Measurements from ENCODE around the gene PLEKHA3. TPM values are rescaled to one million over a fixed set of nuclear protein-coding genes. Genes with fewer than 3 reads are reported as not detected.
"Not testable (repeated sequence)": the region's sequence is repeated elsewhere in the genome, so short reads cannot be mapped to it uniquely, and the experiment has no call there.

Gene PLEKHA3
- total RNA-seq, 2 experiments from 2014 or later, result 20.1 to 20.3 TPM

DNA sequence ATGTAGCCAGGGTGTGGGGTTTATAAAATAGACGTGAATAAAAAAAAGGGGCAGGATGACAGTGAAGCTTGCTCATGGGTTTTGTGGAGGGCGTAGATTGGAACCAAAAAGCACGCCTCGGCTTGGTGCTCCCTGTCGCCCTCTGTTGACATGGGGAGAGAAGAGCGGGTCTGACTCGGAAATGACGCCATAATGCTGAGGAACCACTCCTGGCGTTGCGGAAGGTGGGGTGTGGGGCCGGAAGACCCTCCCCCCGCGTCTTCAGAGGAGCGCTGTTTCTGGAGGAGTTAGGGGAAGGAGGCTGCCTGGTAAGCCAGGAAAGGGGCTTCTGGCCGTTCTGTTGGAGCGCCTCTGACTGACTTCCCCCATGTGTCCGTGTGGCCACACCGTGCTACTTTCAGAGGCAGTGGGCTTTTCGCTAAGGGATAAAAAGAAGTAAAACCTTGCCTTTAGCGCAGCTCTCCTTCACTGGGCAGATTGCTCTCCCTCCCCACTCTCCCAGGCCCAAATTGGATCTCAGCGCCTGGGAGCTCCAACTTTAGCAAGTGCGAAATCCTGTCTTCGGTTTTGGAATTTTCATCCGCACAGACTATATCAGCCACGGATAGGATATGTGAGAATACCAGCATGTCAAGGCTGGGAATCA lies 42.8 kb downstream of the PLEKHA3 start:
- TF ChIP-seq, protein P1, sequence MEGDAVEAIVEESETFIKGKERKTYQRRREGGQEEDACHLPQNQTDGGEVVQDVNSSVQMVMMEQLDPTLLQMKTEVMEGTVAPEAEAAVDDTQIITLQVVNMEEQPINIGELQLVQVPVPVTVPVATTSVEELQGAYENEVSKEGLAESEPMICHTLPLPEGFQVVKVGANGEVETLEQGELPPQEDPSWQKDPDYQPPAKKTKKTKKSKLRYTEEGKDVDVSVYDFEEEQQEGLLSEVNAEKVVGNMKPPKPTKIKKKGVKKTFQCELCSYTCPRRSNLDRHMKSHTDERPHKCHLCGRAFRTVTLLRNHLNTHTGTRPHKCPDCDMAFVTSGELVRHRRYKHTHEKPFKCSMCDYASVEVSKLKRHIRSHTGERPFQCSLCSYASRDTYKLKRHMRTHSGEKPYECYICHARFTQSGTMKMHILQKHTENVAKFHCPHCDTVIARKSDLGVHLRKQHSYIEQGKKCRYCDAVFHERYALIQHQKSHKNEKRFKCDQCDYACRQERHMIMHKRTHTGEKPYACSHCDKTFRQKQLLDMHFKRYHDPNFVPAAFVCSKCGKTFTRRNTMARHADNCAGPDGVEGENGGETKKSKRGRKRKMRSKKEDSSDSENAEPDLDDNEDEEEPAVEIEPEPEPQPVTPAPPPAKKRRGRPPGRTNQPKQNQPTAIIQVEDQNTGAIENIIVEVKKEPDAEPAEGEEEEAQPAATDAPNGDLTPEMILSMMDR (IDR thresholded peaks at IDR 0.05), result peak; percentile 77
- POLR2A ChIA-PET, result interaction anchor here (0.9 to 1.5 kb wide), 3 partner anchors 43 to 74 kb away, joined by 4 read pairs; partner anchors contain the start of genes PJVK, PLEKHA3 and PRKRA
- Mint-ChIP-seq H3K27ac (peak overlapping the region; percentile 85), H3K4me3 (peak overlapping the region; percentile 89), H3K4me1 (ENCODE audit: low read depth) (peaks cover 44% of the 10 kb centered on the region), H3K27me3 (no peaks in the 10 kb centered on the region), H3K9me3 (no peaks in the 10 kb centered on the region), H3K36me3 (ENCODE audit: low read depth) (peaks cover 47% of the 10 kb centered on the region)
- Histone ChIP-seq H3K4me3 (ENCODE audit: low read length) (peak overlapping the region; percentile 74), H3K27ac (ENCODE audit: low read depth in 1 of 2, low read length in 2 of 2) (peak overlapping the region; percentile 26 to 63), H3K4me1 (ENCODE audit: insufficient read depth, low read length) (peaks cover 8% of the 10 kb centered on the region), H3K9me3 (ENCODE audit: control insufficient read depth in 1 of 2, insufficient read depth in 1 of 2, low read length in 2 of 2) (no peaks in the 10 kb centered on the region), H3K36me3 (ENCODE audit: insufficient read depth, low read length) (peaks cover 6% of the 10 kb centered on the region), H3K27me3 (ENCODE audit: control insufficient read depth in 1 of 2, insufficient read depth in 2 of 2, low read length in 2 of 2) (no peaks in the 10 kb centered on the region)
- intact Hi-C loops (cut with DNase I, micrococcal nuclease), result loop anchor here (2.0 to 5.0 kb wide), 3 partner anchors 41 to 72 kb away; partner anchors contain the start of genes FKBP7 (in 1 of the 2), PJVK (in 1 of the 2), PLEKHA3 (in 1 of the 2) and PRKRA (in 1 of the 2)
- ATAC-seq (ENCODE audit: poor library complexity) (peak; percentile 99), DNase-seq (peak; percentile 61 to 91 (median 73))
- CTCF ChIA-PET, result interaction anchor here (0.6 to 2.1 kb wide), 9 partner anchors 10 to 108 kb away, joined by 3 to 12 read pairs (median 5); partner anchors contain the start of genes PJVK and PRKRA

DNA sequence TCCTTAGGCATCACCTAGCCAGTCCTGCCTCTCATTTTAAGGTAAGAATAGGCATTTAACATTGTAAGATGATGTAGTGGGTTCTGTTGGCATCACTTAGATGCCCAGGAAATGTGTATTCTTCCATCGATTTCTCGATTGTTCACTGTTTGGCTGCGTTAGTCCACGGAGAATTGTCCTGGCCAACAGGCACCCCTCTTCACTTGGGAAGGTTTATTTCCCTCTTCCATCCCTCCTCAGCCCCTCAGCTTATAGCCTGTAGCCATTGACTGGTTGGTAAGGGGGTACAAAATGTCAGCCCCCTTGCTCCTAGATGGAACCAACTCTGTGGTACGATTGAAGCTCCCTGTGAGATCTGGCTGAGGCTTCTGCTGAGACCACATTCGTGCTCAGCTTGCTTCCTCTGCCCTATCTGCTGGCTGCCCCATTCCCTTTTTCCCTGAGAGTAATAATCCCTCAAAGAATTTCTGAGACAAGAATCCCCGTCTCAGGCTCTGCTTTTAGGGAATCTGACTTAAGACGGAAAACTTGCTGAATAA lies 43.4 kb downstream of the PLEKHA3 start:
- H3K4me1 Mint-ChIP-seq (ENCODE audit: low read depth), result peaks cover 45% of the 10 kb centered on the region
- H3K4me3 Mint-ChIP-seq, result peak overlapping the region; percentile 89
- POLR2A ChIA-PET, result interaction anchor here (0.9 to 1.5 kb wide), 2 partner anchors 44 to 74 kb away, joined by 4 read pairs; partner anchors contain the start of gene PLEKHA3
- Histone ChIP-seq H3K9me3 (ENCODE audit: control insufficient read depth in 1 of 2, insufficient read depth in 1 of 2, low read length in 2 of 2) (no peaks in the 10 kb centered on the region), H3K4me3 (ENCODE audit: low read length) (peak overlapping the region; percentile 74), H3K27me3 (ENCODE audit: control insufficient read depth in 1 of 2, insufficient read depth in 2 of 2, low read length in 2 of 2) (no peaks in the 10 kb centered on the region), H3K27ac (ENCODE audit: low read depth in 1 of 2, low read length in 2 of 2) (no peak overlapping the region), H3K4me1 (ENCODE audit: insufficient read depth, low read length) (peaks cover 8% of the 10 kb centered on the region), H3K36me3 (ENCODE audit: insufficient read depth, low read length) (peaks cover 4% of the 10 kb centered on the region)
- intact Hi-C loops (cut with DNase I, micrococcal nuclease), result loop anchor here (2.0 to 5.0 kb wide), 3 partner anchors 41 to 73 kb away; partner anchors contain the start of genes FKBP7 (in 1 of the 2), PJVK (in 1 of the 2), PLEKHA3 (in 1 of the 2) and PRKRA (in 1 of the 2)
- ATAC-seq (ENCODE audit: poor library complexity) (no peak), DNase-seq (peak in 1 of 14 experiments; percentile 13)
- peaks cover 47% of the 10 kb centered on the region for H3K36me3 Mint-ChIP-seq (ENCODE audit: low read depth)
- CTCF ChIA-PET, result interaction anchor here (1.2 to 2.1 kb wide), 5 partner anchors 11 to 109 kb away, joined by 5 to 12 read pairs (median 5); partner anchors contain the start of genes PJVK and PRKRA
- no peaks in the 10 kb centered on the region for H3K9me3 Mint-ChIP-seq
- TF ChIP-seq, protein P1 (IDR thresholded peaks at IDR 0.05), result no peak
- peak overlapping the region; percentile 85 for H3K27ac Mint-ChIP-seq
- no peaks in the 10 kb centered on the region for H3K27me3 Mint-ChIP-seq

DNA sequence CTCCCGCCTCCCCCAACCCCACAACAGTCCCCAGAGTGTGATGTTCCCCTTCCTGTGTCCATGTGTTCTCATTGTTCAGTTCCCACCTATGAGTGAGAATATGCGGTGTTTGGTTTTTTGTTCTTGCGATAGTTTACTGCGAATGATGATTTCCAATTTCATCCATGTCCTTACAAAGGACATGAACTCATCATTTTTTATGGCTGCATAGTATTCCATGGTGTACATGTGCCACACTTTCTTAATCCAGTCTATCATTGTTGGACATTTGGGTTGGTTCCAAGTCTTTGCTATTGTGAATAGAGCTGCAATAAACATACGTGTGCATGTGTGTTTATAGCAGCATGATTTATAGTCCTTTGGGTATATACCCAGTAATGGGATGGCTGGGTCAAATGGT lies 44.8 kb downstream of the PLEKHA3 start:
- H3K27ac ChIP-seq (ENCODE audit: low read depth in 1 of 2, low read length in 2 of 2); H3K27ac Mint-ChIP-seq; ATAC-seq (ENCODE audit: poor library complexity); DNase-seq; CTCF ChIA-PET; H3K9me3 Mint-ChIP-seq; H3K27me3 Mint-ChIP-seq; H3K9me3 ChIP-seq (ENCODE audit: control insufficient read depth in 1 of 2, insufficient read depth in 1 of 2, low read length in 2 of 2); H3K4me3 ChIP-seq (ENCODE audit: low read length); H3K4me3 Mint-ChIP-seq; H3K36me3 ChIP-seq (ENCODE audit: insufficient read depth, low read length); intact Hi-C loops (cut with DNase I, micrococcal nuclease); H3K4me1 ChIP-seq (ENCODE audit: insufficient read depth, low read length); H3K27me3 ChIP-seq (ENCODE audit: control insufficient read depth in 1 of 2, insufficient read depth in 2 of 2, low read length in 2 of 2): not testable (repeated sequence)
- POLR2A ChIA-PET, result interaction anchor here (0.8 kb wide), 1 partner anchor 74 kb away, joined by 3 read pairs; the partner anchor contains the start of genes PJVK and PRKRA
- Mint-ChIP-seq H3K36me3 (ENCODE audit: low read depth) (peaks cover 53% of the 10 kb centered on the region), H3K4me1 (ENCODE audit: low read depth) (peaks cover 45% of the 10 kb centered on the region)

DNA sequence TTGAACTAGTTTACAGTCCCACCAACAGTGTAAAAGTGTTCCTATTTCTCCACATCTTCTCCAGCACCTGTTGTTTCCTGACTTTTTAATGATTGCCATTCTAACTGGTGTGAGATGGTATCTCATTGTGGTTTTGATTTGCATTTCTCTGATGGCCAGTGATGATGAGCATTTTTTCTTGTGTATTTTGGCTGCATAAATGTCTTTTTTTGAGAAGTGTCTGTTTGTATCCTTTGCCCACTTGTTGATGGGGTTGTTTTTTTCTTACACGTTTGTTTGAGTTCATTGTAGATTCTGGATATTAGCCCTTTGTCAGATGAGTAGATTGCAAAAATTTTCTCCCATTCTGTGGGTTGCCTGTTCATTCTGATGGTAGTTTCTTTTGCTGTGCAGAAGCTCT lies 45.2 kb downstream of the PLEKHA3 start:
- H3K9me3 ChIP-seq (ENCODE audit: control insufficient read depth in 1 of 2, insufficient read depth in 1 of 2, low read length in 2 of 2); POLR2A ChIA-PET; ATAC-seq (ENCODE audit: poor library complexity); H3K4me1 ChIP-seq (ENCODE audit: insufficient read depth, low read length); H3K4me3 ChIP-seq (ENCODE audit: low read length); H3K27me3 Mint-ChIP-seq; H3K27me3 ChIP-seq (ENCODE audit: control insufficient read depth in 1 of 2, insufficient read depth in 2 of 2, low read length in 2 of 2); DNase-seq; CTCF ChIA-PET; H3K27ac ChIP-seq (ENCODE audit: low read depth in 1 of 2, low read length in 2 of 2); H3K9me3 Mint-ChIP-seq; H3K36me3 ChIP-seq (ENCODE audit: insufficient read depth, low read length); H3K27ac Mint-ChIP-seq; intact Hi-C loops (cut with DNase I, micrococcal nuclease): not testable (repeated sequence)
- H3K4me1 Mint-ChIP-seq (ENCODE audit: low read depth), result peaks cover 48% of the 10 kb centered on the region
- peaks cover 57% of the 10 kb centered on the region for H3K36me3 Mint-ChIP-seq (ENCODE audit: low read depth)
- H3K4me3 Mint-ChIP-seq, result peak overlapping the region; percentile 32
